ENCODE results near the gene NMNAT2.
"Not testable (repeated sequence)": the region's sequence is repeated elsewhere in the genome, so short reads cannot be mapped to it uniquely, and the experiment has no call there.

NMNAT2 gene

DNA sequence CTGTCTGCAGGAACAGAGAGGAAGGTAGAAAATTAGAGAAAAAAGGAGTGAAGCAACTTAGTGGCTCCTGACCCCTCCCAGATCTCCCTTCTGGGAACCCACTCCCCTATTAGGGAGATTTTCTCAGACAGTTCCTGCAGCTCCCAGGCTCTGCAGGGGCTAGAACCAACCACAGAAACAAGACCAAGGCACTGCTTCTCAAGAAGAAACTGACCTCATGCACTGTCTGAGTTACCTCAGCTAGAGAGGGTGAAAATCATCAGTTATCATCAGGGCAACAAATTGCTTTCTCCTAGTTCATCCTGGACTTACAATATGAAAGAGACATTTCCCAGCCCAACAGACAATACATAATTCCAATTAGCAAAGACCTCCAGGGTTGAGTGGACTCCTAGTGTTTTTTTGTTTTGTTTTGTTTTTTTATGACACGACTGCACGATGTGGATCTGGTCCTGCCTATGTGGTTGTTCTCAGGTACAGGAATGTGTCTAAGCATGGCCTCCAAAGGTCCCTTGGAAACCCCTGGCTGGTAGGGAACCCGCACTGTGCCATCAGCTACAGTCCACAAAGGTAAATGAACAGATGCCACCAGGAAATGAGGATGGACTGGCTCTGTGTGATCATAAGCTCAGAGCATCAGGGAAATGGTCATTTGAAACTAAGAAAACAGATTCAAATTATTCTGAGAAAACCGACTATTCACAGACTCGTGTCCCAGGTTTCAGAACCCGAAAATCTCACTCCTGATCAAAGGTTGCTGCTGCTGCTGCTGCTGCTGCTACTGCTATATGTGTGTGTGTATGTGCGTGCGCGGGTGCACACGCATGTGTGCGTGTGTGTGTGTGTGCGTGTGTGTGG lies 166.8 kb downstream of the NMNAT2 start:
- DNase-seq, result no peak

DNA sequence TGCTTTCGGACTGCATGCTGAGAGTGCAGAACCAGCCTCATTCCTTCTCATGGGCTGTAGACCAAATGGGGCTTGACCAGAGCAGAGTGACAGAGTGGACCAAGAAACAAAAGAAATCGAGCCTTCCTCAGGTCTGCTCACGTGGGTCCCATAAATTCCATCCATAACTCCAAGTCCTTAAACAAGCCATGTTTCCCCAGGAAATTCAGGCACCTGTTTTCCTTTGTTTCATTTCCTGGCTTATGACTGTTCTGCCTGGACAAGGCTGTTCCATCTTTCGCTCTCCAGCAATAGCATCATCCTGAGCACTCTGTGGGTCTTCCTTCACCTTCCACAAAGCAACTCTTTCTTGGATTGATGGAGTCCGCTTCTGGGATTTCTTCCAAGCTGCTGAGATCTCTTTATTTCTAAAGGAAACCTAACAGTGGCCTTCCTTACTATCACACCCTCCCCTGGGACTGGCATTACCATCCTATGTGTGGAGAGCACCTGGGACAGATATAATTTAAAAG lies 168.2 kb downstream of the NMNAT2 start:
- DNase-seq, result no peak

- no peak for DNase-seq
Observed at GRCh38 chr1:183248989-183249691, 169.0 kb downstream of the NMNAT2 start.

DNA sequence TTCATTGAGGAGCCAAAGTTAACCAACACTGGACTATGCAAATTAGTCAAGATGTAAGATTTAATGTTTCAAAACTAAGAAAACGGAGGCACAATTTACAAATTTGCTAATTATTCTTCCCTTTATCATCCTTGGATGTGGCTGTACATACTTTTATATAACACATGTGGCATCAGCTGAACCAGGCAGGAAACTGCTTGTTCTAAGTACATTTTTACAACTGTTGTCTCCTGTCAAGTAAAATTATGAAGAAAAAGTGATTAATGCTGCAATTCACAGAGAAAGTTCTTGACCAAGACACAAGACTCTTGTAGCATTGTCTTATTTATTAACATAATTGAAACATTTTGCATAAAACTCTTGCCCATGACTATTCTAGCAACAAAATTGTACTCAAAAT lies 170.2 kb downstream of the NMNAT2 start:
- DNase-seq, result no peak

DNA sequence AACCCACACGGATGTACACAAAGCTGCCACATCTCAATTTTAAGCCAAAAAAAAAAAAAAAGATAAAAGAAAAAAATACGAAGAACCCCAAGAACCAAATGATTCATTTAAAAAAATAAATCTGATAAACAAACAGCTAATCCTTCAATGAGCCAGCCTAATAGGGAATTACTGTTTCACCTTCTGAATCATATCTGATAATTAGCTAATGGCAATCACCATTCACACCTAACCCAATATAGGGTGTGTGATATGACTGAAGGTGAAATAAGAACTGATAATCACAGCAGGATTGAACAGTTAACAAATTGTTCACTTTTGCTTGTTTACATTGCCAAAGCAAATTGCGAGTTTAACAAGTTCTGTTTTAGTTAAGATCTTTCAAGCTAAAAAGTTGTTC lies 170.7 kb downstream of the NMNAT2 start:
- DNase-seq, result no peak

DNA sequence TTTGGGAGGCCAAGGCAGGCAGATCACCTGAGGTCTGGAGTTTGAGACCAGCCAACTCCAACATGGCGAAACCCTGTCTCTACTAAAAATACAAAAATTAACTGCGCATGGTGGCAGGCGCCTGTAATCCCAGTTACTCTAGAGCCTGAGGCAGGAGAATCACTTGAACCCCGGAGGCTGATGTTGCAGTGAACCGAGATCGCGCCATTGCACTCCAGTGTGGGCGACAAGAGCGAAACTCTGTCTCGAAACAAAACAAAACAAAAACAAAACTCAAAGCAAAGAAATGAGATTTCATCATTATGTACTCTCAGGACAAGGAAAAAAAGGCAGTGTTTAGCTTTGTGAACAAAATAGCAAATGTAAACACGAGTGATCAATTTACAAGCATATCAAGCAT lies 171.1 kb downstream of the NMNAT2 start:
- no peak for DNase-seq

DNA sequence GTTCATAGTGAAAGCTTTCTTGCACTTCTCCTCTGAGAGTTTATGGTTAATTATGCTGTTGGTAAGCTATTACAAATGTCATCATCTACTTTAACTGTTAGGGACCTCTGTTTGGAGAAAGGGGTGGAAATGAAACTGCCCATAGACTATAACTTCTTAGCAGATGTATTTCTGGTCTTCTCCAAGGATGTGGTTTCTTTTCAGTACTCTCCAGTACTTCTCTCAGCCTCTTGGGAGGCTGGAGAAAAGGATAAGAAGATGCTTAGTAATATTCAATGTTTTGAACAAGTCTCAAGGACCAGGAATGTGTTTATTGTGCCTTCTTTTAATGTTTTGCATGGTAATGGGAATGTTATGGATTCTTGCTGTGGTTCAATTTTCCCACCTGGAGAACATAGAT lies 171.7 kb downstream of the NMNAT2 start:
- DNase-seq, result no peak

GRCh38 chr1:183245357-183245756 lies 172.8 kb downstream of the NMNAT2 start:
- no peak for DNase-seq

- DNase-seq, result no peak
Observed at GRCh38 chr1:183244466-183244865, 173.7 kb downstream of the NMNAT2 start.

GRCh38 chr1:183243161-183244050 lies 174.8 kb downstream of the NMNAT2 start:
- no peak for DNase-seq

DNA sequence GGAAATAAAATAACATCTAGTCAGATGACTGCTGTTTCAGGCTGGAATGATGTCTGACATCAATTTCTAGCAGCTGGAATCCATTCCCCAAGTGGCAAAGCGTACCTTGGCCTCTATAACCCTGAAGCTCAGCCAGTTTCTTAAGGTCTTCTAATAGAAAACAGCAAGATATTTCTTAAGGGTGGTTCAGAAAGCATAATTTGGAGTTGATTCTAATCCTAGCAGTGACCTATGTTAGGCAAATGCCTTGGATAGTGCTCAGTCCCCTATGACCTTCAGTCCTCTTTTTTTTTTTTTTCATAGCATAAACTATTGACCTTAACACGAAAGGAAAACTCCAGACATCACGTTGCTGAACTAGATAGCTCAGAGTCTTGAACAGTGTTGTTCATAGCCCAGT lies 175.6 kb downstream of the NMNAT2 start:
- DNase-seq, result no peak

GRCh38 chr1:183241471-183241870 lies 176.7 kb downstream of the NMNAT2 start:
- DNase-seq, result no peak

DNA sequence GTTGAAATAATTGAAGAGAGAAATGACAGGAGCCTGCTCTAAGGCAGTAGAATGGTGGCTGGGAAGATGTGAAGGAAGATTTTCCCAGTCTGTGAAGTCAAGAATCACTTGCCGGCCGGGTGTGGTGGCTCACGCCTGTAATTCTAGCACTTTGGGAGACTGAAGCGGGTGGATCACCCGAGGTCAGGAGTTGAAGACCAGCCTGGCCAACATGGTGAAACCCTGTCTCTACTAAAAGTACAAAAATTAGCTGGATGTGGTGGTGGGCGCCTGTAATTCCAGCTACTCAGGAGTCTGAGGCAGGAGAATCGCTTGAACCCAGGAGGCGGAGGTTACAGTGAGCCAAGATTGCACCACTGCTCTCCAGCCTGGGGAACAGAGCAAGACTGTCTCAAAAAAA lies 177.3 kb downstream of the NMNAT2 start:
- not testable (repeated sequence) for DNase-seq

GRCh38 chr1:183240526-183240825 lies 177.7 kb downstream of the NMNAT2 start:
- DNase-seq, result no peak

DNA sequence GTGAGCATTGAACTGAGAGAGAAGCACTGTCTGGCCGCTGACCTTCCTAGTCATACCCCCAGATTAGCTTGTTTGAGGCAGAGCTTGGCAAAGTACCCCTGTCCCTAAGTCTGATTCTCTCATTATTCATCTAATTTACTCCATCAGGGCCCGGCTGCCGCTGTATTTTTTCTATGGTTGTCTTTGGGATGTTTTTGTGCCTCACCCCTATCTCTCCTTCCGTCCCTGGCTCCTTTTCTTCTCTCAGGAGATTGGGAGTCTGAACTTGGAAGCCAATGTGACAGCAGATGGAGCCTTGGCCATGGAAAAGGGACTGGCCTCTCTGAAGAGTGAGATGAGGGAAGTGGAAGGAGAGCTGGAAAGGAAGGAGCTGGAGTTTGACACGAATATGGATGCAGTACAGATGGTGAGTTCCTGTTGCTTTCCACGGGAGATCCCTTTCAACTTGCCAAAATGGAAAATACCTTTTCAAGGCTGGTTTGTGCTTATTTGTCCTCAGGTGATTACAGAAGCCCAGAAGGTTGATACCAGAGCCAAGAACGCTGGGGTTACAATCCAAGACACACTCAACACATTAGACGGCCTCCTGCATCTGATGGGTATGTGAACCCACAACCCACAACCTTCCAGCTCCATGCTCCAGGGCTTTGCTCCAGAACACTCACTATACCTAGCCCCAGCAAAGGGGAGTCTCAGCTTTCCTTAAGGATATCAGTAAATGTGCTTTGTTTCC lies 178.2 kb downstream of the NMNAT2 start:
- no peak for DNase-seq

GRCh38 chr1:183239220-183239742 lies 178.9 kb downstream of the NMNAT2 start:
- DNase-seq, result no peak

- no peak for DNase-seq
Observed at GRCh38 chr1:183238071-183238470, 180.1 kb downstream of the NMNAT2 start.

GRCh38 chr1:183237046-183237445 lies 181.1 kb downstream of the NMNAT2 start:
- no peak for DNase-seq

- DNase-seq, result no peak
Observed at GRCh38 chr1:183236158-183236725, 181.9 kb downstream of the NMNAT2 start.

DNA sequence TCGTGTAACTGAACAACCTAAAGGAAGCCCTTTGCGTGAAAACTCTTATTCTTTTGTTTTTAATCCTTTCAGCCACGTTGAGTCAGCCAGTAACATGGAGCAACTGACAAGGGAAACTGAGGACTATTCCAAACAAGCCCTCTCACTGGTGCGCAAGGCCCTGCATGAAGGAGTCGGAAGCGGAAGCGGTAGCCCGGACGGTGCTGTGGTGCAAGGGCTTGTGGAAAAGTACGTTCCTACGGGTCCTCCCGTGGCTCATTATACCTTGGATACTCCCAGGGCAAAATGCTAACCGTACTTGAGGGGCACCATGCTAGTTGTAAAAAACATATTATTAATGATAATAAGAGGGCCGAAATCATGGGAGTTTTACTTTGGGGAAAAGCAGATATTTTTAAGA lies 182.7 kb downstream of the NMNAT2 start:
- no peak for DNase-seq

- peak; percentile 30 for DNase-seq
Observed at GRCh38 chr1:183234660-183235476, 183.3 kb downstream of the NMNAT2 start.
